Stimulated activated CD4-positive, alpha-beta T cell treated with anti-CD3 and anti-CD28 coated beads, TNF-alpha, amount 100 ng/mL, for 48 hours (primary cell): ENCODE data around the gene KCNK4.
A peak's percentile ranks its signal among the peaks of the same experiment; 100 is the strongest.
"Not testable (repeated sequence)": the region's sequence is repeated elsewhere in the genome, so short reads cannot be mapped to it uniquely, and the experiment has no call there.

Experiments
- DNase-seq, 3 donors: peaks; one replicate each; pipeline ENCODE4 v3.0.0-alpha.2; 2020; ENCODE audit warnings: low read depth in 3 of 3

KCNK4 gene

GRCh38 chr11:64306876-64307622 is 15.9 kb downstream of the KCNK4 start:
- DNase-seq = no peak

DNA sequence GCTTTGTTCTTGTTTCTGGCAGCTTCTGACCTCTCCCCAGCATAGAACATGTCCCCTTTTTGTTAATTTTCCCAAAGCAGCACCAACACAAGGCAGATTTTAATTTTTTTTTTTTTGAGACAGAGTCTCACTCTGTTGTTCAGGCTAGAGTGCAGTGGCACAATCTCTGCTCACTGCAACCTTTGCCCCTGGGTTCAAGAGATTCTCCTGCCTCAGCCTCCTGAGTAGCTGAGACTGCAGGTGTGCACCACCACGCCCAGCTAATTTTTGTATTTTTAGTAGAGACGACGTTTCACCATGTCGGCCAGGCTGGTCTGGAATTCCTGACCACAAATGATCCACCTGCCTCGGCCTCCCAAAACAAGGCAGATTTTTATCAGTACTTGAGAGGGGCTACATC is 16.7 kb downstream of the KCNK4 start:
- DNase-seq = not testable (repeated sequence)

- DNase-seq = no peak
Measured at GRCh38 chr11:64312947-64313346, 21.8 kb downstream of the KCNK4 start.

GRCh38 chr11:64313491-64314145 is 22.5 kb downstream of the KCNK4 start:
- DNase-seq = no peak

GRCh38 chr11:64314146-64314804 is 23.2 kb downstream of the KCNK4 start:
- DNase-seq = no peak

- DNase-seq = no peak
Measured at GRCh38 chr11:64314805-64315561, 23.9 kb downstream of the KCNK4 start.

- not testable (repeated sequence) for DNase-seq
Measured at GRCh38 chr11:64315667-64316526, 24.8 kb downstream of the KCNK4 start.

- no peak for DNase-seq
Measured at GRCh38 chr11:64316672-64317324, 25.7 kb downstream of the KCNK4 start.

DNA sequence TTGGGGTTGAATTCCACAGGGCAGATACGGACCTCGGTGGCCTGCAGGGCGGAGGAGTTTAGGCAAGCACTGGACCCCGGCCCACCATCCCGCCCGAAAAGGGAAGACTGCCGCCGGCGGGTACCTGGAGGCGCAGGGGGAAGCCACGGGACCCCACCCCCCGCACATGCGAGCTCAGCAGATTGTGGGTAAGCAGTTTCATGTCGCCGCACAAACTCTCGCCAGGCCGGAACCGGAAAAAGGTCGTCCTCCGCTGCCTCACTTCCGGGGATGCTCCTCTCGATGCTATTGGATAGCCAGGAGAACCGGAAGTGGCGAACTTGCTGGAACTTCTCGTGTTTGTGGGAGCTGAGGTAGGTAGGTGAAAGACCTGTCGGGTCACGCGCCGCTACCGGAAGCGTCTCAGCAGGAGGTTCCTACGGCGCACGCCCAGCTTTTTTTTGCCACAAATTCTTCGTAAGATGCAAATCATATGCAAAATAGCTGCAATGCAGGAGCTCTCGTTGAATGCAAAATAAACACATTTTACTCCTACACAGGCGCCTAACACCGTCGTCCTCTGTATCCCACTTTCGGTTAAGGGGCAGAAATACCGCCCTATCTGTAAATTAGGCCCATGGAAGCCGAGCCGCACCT is 26.3 kb downstream of the KCNK4 start, which contains the start of gene TRMT112:
Gene TRMT112 (minus strand): TSS at position 235 of the 636 bp plus-strand sequence. CDS start 33 bp downstream, at position 202.
- DNase-seq = peak; percentile 92 to 96 (median 95)

DNA sequence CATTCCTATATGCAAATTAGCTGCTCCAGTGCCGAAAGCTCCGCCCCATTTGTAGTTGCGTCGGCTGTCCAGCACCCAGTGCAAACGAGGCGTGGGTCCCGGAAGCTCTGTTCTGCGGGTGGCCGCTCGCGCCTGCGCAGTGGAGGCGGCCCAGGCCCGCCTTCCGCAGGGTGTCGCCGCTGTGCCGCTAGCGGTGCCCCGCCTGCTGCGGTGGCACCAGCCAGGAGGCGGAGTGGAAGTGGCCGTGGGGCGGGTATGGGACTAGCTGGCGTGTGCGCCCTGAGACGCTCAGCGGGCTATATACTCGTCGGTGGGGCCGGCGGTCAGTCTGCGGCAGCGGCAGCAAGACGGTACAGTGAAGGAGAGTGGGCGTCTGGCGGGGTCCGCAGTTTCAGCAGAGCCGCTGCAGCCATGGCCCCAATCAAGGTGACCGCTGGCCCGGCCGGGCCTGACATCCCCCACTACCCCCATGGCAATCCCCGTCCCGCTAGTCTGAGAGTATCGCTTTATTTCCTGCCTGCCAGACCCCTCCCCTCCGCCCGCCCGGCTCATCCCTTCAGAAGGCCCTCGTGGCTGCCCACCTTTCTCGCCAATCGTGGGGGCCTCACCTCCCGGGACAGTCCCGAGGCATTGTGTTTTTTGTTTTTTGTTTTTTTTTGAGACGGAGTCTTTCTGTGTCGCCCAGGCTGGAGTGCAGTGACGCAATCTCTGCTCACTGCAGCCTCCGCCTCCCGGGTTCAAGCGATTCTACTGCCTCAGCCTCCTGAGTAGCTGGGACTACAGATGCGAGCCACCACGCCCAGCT is 27.1 kb downstream of the KCNK4 start, which contains the start of gene PRDX5:
Gene PRDX5 (plus strand): TSS at position 161 of the 805 bp plus-strand sequence. CDS start 95 bp downstream, at position 256.
- DNase-seq = peak; percentile 86 to 92 (median 91)

DNA sequence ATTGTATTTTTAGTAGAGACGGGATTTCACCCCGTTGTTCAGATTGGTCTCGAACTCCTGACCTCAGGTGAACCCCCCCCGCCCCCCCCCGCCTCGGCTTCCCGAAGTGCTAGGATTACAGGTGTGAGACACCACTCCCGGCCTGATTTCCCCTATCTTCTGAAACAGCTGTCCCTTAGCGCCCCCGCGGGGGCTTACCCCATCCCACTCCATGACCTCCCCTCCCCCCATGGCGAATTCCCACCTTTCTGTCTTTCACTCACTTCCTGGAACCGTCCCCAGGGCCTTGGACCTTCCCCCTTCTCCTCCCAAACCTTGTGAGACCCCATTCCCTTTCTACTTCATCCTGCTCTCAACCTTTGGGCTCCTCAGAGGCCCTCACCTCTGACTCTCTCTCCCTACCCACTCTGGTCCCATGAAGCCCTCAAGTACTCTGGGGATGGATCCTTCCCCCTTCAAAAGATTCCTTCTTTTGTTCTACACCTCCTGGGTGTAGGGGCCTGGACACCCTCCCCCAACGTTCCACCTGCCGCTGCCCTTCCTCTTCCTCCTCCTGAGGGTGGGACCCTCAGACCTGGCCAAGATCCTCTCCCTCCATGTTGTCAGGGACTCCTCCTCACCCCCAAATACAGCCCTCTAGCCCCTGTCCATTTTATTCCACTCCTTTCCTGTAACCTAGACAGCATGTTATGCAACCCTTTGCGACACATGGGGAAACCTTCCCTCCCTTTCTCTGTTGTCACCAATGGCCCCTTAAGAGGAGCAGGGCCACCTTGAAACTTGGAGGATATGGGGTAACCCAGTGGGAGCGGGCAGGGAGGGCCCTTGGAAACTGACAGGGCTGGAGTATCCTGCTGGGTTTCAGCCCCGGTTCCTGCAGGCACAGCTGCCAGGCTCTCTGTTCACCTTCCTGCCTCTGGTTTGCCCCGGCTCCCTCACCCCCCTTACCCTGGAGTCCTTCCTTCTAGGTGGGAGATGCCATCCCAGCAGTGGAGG is 28.0 kb downstream of the KCNK4 start:
- DNase-seq = no peak

DNA sequence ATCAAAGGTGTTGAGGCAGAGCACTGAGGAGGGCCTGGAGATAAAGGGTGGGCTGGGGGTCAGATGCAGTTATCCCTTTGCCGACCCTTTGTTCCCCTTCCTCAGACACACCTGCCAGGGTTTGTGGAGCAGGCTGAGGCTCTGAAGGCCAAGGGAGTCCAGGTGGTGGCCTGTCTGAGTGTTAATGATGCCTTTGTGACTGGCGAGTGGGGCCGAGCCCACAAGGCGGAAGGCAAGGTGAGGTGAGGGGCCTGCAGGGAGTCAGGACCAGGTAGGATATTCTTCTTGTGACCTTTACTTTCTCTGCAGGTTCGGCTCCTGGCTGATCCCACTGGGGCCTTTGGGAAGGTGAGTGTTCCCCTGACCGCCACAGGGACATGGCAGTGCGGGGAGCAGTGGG is 29.5 kb downstream of the KCNK4 start:
- no peak for DNase-seq

DNA sequence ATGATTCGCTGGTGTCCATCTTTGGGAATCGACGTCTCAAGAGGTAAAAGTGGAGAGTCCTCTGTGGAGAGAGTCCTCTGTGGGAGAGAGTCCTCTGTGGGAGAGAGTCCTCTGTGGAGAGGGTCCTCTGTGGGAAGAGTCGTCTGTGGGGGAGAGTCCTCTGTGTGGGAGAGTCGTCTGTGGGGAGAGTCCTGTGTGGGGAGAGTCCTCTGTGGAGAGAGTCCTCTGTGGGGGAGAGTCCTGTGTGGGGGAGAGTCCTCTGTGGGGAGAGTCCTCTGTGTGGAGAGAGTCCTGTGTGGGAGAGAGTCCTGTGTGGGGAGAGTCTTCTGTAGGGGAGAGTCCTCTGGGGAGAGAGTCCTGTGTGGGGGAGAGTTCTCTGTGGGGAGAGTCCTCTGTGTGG is 29.9 kb downstream of the KCNK4 start:
- DNase-seq = no peak

DNA sequence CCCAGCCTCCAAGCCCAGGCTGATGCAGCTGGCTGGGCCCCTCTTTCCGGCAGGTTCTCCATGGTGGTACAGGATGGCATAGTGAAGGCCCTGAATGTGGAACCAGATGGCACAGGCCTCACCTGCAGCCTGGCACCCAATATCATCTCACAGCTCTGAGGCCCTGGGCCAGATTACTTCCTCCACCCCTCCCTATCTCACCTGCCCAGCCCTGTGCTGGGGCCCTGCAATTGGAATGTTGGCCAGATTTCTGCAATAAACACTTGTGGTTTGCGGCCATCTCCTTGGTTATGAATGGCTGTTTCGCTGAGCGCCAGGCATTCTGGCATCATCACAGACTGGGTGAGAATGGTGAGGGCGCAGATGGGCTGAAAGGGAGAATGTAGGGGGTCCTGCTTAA is 30.4 kb downstream of the KCNK4 start:
- DNase-seq = no peak

GRCh38 chr11:64322925-64323260 is 31.8 kb downstream of the KCNK4 start:
- no peak for DNase-seq

- DNase-seq = no peak
Measured at GRCh38 chr11:64323373-64323772, 32.3 kb downstream of the KCNK4 start.

GRCh38 chr11:64323984-64324383 is 32.9 kb downstream of the KCNK4 start:
- DNase-seq = not testable (repeated sequence)
